ENCODE data around the gene MYH11. TPM values are rescaled to one million over a fixed set of nuclear protein-coding genes. Genes with fewer than 3 reads are reported as not detected.

Gene MYH11
- total and polyA plus RNA-seq, 10 of the 15 experiments (the other 5 are each of a cell fraction or from before 2014, with no cell fraction given), result 0.01 to 1.9 (median 0.13) TPM; not detected in 1

DNA sequence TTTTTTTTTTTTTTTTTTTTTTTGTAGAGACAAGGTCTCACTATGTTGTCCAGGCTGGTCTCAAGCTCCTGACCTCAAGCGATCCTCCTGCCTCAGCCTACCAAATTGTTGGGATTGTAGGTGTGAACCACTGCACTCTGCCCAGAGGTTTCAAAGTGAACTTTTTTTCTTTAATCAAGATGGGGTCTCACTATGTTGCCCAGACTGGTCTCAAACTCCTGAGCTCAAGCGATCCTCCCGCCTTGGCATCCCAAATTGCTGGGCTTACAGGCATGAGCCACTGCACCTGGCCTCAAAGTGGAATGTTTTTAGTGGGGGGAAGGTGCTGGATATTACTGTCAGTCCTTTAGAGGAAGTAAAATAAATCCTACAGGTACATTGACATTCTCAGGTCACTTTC lies 43.5 kb upstream of the MYH11 start:
- H3K36me3 ChIP-seq (ENCODE audit: control insufficient read depth in 2 of 2, insufficient read depth in 2 of 2, low read length in 1 of 2), result no peaks in the 10 kb centered on the region
- ATAC-seq, result no peak
- 98% methylated on average over 3 of the region's 3 CpGs for WGBS (ENCODE audit: insufficient coverage, insufficient replicate concordance, low lambda C conversion rate, missing lambda C conversion rate)
- H3K4me2 ChIP-seq (ENCODE audit: control insufficient read depth, insufficient read depth), result no peak overlapping the region
- H3K9me3 ChIP-seq (replicated peaks; ENCODE audit: control insufficient read depth, insufficient read depth, low read length), result no peaks in the 10 kb centered on the region
- no peaks in the 10 kb centered on the region for H4K20me1 ChIP-seq (ENCODE audit: control insufficient read depth, insufficient read depth)
- H3K27ac ChIP-seq (ENCODE audit: control insufficient read depth, insufficient read depth), result no peak overlapping the region; the same call in 1 of the 2 replicates
- H3K9ac ChIP-seq (ENCODE audit: control insufficient read depth, insufficient read depth, low read length), result no peak overlapping the region
- H3K79me2 ChIP-seq (ENCODE audit: control insufficient read depth, insufficient read depth, low read length), result no peaks in the 10 kb centered on the region
- H3K27me3 ChIP-seq (replicated peaks in 1 of 2; ENCODE audit: control insufficient read depth in 2 of 2, insufficient read depth in 2 of 2, low read length in 1 of 2), result no peaks in the 10 kb centered on the region
- DNase-seq (ENCODE audit: low read depth, low spot score), result no peak
- ChIA-PET RAD21 (ENCODE audit: unreplicated experiment) (interaction anchor here (2.2 kb wide), 1 partner anchor 12 kb away, joined by 6 read pairs; the partner anchor contains the start of gene CEP20), POLR2A (interaction anchor here (0.6 kb wide), 1 partner anchor 95 kb away, joined by 3 read pairs; no protein-coding TSS in a partner anchor), CTCF (interaction anchor here (0.6 to 0.8 kb wide), 3 partner anchors 59 to 227 kb away, joined by 3 read pairs; no protein-coding TSS in a partner anchor), SMC1A (ENCODE audit: uncharacterized antibody, unreplicated experiment) (interaction anchor here (1.4 to 4.1 kb wide), 4 partner anchors 8 to 59 kb away, joined by 5 to 37 read pairs (median 8); partner anchors contain the start of gene CEP20)
- BruUV-seq (replicated peaks), result no TSS peak
- FAIRE-seq, result no peak
- H3K4me3 ChIP-seq, result no peak overlapping the region
- TF ChIP-seq, protein P1, sequence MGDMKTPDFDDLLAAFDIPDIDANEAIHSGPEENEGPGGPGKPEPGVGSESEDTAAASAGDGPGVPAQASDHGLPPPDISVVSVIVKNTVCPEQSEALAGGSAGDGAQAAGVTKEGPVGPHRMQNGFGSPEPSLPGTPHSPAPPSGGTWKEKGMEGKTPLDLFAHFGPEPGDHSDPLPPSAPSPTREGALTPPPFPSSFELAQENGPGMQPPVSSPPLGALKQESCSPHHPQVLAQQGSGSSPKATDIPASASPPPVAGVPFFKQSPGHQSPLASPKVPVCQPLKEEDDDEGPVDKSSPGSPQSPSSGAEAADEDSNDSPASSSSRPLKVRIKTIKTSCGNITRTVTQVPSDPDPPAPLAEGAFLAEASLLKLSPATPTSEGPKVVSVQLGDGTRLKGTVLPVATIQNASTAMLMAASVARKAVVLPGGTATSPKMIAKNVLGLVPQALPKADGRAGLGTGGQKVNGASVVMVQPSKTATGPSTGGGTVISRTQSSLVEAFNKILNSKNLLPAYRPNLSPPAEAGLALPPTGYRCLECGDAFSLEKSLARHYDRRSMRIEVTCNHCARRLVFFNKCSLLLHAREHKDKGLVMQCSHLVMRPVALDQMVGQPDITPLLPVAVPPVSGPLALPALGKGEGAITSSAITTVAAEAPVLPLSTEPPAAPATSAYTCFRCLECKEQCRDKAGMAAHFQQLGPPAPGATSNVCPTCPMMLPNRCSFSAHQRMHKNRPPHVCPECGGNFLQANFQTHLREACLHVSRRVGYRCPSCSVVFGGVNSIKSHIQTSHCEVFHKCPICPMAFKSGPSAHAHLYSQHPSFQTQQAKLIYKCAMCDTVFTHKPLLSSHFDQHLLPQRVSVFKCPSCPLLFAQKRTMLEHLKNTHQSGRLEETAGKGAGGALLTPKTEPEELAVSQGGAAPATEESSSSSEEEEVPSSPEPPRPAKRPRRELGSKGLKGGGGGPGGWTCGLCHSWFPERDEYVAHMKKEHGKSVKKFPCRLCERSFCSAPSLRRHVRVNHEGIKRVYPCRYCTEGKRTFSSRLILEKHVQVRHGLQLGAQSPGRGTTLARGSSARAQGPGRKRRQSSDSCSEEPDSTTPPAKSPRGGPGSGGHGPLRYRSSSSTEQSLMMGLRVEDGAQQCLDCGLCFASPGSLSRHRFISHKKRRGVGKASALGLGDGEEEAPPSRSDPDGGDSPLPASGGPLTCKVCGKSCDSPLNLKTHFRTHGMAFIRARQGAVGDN (IDR thresholded peaks at IDR 0.05), result no peak
- TF ChIP-seq, protein P2, sequence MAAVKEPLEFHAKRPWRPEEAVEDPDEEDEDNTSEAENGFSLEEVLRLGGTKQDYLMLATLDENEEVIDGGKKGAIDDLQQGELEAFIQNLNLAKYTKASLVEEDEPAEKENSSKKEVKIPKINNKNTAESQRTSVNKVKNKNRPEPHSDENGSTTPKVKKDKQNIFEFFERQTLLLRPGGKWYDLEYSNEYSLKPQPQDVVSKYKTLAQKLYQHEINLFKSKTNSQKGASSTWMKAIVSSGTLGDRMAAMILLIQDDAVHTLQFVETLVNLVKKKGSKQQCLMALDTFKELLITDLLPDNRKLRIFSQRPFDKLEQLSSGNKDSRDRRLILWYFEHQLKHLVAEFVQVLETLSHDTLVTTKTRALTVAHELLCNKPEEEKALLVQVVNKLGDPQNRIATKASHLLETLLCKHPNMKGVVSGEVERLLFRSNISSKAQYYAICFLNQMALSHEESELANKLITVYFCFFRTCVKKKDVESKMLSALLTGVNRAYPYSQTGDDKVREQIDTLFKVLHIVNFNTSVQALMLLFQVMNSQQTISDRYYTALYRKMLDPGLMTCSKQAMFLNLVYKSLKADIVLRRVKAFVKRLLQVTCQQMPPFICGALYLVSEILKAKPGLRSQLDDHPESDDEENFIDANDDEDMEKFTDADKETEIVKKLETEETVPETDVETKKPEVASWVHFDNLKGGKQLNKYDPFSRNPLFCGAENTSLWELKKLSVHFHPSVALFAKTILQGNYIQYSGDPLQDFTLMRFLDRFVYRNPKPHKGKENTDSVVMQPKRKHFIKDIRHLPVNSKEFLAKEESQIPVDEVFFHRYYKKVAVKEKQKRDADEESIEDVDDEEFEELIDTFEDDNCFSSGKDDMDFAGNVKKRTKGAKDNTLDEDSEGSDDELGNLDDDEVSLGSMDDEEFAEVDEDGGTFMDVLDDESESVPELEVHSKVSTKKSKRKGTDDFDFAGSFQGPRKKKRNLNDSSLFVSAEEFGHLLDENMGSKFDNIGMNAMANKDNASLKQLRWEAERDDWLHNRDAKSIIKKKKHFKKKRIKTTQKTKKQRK (IDR thresholded peaks at IDR 0.05; ENCODE audit: low read depth, low read length), result no peak
- TF ChIP-seq NBN (IDR thresholded peaks at IDR 0.05) (no peak), PML (IDR thresholded peaks at IDR 0.05; ENCODE audit: low read length) (no peak), JUNB (IDR thresholded peaks at IDR 0.05) (no peak), MEF2A (IDR thresholded peaks at IDR 0.05; ENCODE audit: insufficient read depth, low read depth, low read length) (no peak), CREB1 (IDR thresholded peaks at IDR 0.05; ENCODE audit: low read depth) (no peak), BACH1 (IDR thresholded peaks at IDR 0.05; ENCODE audit: borderline replicate concordance) (no peak), POLR2AphosphoS5 (IDR thresholded peaks at IDR 0.05; ENCODE audit: low read length) (no peak), CBX3 (IDR thresholded peaks at IDR 0.05; ENCODE audit: borderline replicate concordance, low read depth) (no peak), RCOR1 (conservative IDR thresholded peaks at IDR 0.05; ENCODE audit: low read depth, low read length) (no peak), RUNX3 (IDR thresholded peaks at IDR 0.05; ENCODE audit: low read length) (no peak)
- TF ChIP-seq, protein P3, sequence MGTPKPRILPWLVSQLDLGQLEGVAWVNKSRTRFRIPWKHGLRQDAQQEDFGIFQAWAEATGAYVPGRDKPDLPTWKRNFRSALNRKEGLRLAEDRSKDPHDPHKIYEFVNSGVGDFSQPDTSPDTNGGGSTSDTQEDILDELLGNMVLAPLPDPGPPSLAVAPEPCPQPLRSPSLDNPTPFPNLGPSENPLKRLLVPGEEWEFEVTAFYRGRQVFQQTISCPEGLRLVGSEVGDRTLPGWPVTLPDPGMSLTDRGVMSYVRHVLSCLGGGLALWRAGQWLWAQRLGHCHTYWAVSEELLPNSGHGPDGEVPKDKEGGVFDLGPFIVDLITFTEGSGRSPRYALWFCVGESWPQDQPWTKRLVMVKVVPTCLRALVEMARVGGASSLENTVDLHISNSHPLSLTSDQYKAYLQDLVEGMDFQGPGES (IDR thresholded peaks at IDR 0.05), result no peak
- TF ChIP-seq, protein P4, sequence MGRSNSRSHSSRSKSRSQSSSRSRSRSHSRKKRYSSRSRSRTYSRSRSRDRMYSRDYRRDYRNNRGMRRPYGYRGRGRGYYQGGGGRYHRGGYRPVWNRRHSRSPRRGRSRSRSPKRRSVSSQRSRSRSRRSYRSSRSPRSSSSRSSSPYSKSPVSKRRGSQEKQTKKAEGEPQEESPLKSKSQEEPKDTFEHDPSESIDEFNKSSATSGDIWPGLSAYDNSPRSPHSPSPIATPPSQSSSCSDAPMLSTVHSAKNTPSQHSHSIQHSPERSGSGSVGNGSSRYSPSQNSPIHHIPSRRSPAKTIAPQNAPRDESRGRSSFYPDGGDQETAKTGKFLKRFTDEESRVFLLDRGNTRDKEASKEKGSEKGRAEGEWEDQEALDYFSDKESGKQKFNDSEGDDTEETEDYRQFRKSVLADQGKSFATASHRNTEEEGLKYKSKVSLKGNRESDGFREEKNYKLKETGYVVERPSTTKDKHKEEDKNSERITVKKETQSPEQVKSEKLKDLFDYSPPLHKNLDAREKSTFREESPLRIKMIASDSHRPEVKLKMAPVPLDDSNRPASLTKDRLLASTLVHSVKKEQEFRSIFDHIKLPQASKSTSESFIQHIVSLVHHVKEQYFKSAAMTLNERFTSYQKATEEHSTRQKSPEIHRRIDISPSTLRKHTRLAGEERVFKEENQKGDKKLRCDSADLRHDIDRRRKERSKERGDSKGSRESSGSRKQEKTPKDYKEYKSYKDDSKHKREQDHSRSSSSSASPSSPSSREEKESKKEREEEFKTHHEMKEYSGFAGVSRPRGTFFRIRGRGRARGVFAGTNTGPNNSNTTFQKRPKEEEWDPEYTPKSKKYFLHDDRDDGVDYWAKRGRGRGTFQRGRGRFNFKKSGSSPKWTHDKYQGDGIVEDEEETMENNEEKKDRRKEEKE (IDR thresholded peaks at IDR 0.05), result no peak
- H2AFZ ChIP-seq (ENCODE audit: control insufficient read depth, low read depth, low read length), result no peak overlapping the region
- H3K4me1 ChIP-seq (ENCODE audit: control insufficient read depth, insufficient read depth, low read length), result peaks cover 37% of the 10 kb centered on the region
- in situ Hi-C loops (cut with MboI), result no loop called here
- intact Hi-C loops (cut with micrococcal nuclease; ENCODE audit: unreplicated experiment), result no loop called here
